Thoracic aorta (tissue), 2 donors: ENCODE measurements around the gene TCP11L2. TPM values are rescaled to one million over a fixed set of nuclear protein-coding genes. Genes with fewer than 3 reads are reported as not detected.

ENCODE experiments used
- ATAC-seq: fragments of 150-250 bp; one replicate; pipeline ENCODE4 v1.8.0; 2017; ENCODE audit warnings: low read depth; ENCODE audit not compliant: insufficient number of reproducible peaks, low FRiP score
- DNase-seq: peaks from one replicate; pipeline ENCODE4 v3.0.0-alpha.2; 2020; ENCODE audit warnings: low spot score
- H3K27ac ChIP-seq, 2 donors: fragments of 200-600 bp; sonication (generic); 1 replicate in 1 of 2; 2 replicates in 1 of 2; pipeline ENCODE4 v1.5.1; 2016; ENCODE audit warnings: mild to moderate bottlenecking in 2 of 2, moderate library complexity in 2 of 2
- H3K27me3 ChIP-seq: fragments of 200-600 bp; sonication (generic); replicated peaks from 2 replicates; pipeline ENCODE4 v1.6.0; 2016; ENCODE audit warnings: mild to moderate bottlenecking; ENCODE audit not compliant: insufficient read depth
- H3K36me3 ChIP-seq: fragments of 200-600 bp; sonication (generic); one replicate; pipeline ENCODE4 v1.5.1; 2016
- H3K4me1 ChIP-seq, 2 donors: fragments of 200-600 bp; sonication (generic); 1 replicate in 1 of 2; 2 replicates in 1 of 2; pipeline versions ENCODE4 v1.5.1 to v1.6.0; 2016; ENCODE audit warnings: low read depth in 2 of 2, mild to moderate bottlenecking in 1 of 2; ENCODE audit not compliant: control insufficient read depth in 1 of 2
- H3K4me3 ChIP-seq: fragments of 200-600 bp; sonication (generic); 2 replicates; pipeline ENCODE4 v1.5.1; 2016; ENCODE audit warnings: mild to moderate bottlenecking
- H3K9me3 ChIP-seq: fragments of 200-600 bp; sonication (generic); 2 replicates; pipeline ENCODE4 v1.5.1; 2016
- CTCF ChIP-seq: fragments of 200-600 bp; sonication (generic); IDR thresholded peaks from one replicate; pipeline ENCODE4 v1.5.1; 2019; ENCODE audit warnings: antibody characterized with exemption
- total RNA-seq, 2 donors: library from RNA; depleted of rRNA; stranded (reverse); fragments of >200 nt; gene quantifications; one replicate each; pipeline versions ENCODE4 v1.1.0 to v1.2.3, GENCODE V29; 2016

Gene TCP11L2
- total RNA-seq, 2 donors from 2014 or later: 23.1 to 23.2 TPM

- H3K9me3 ChIP-seq: no peaks in the 10 kb centered on the region
- peak overlapping the region; percentile 21 to 35 for H3K27ac ChIP-seq
- DNase-seq (peak; percentile 44), ATAC-seq (peak; percentile 70)
- peaks cover 6 to 23% of the 10 kb centered on the region in 2 donors for H3K4me1 ChIP-seq
- H3K27me3 ChIP-seq: no peaks in the 10 kb centered on the region
- H3K36me3 ChIP-seq: peaks cover 10% of the 10 kb centered on the region
- H3K4me3 ChIP-seq: peak overlapping the region; percentile 44
- no peak for TF ChIP-seq CTCF
These were observed 40.1 kb downstream of the TCP11L2 start for GRCh38 chr12:106342397-106343213.

GRCh38 chr12:106343214-106343528 lies 40.6 kb downstream of the TCP11L2 start:
- H3K36me3 ChIP-seq: peaks cover 10% of the 10 kb centered on the region
- no peak for ATAC-seq
- peak overlapping the region; percentile 12 to 35 for H3K27ac ChIP-seq
- peaks cover 6 to 23% of the 10 kb centered on the region in 2 donors for H3K4me1 ChIP-seq
- no peak for DNase-seq
- no peaks in the 10 kb centered on the region for H3K9me3 ChIP-seq
- H3K27me3 ChIP-seq: no peaks in the 10 kb centered on the region
- H3K4me3 ChIP-seq: peak overlapping the region; percentile 44
- no peak for TF ChIP-seq CTCF

- ATAC-seq (no peak), DNase-seq (no peak)
- TF ChIP-seq CTCF: no peak
- H3K9me3 ChIP-seq: no peaks in the 10 kb centered on the region
- H3K27me3 ChIP-seq: no peaks in the 10 kb centered on the region
- H3K4me1 ChIP-seq: peaks cover 6 to 23% of the 10 kb centered on the region in 2 donors
- H3K36me3 ChIP-seq: peaks cover 10% of the 10 kb centered on the region
- no peak overlapping the region for H3K4me3 ChIP-seq
- H3K27ac ChIP-seq: peak overlapping the region in 1 of 2 donors; percentile 6
These were observed 41.6 kb downstream of the TCP11L2 start for GRCh38 chr12:106344131-106344530.

GRCh38 chr12:106345746-106346145 lies 43.2 kb downstream of the TCP11L2 start:
- no peak for DNase-seq
- no peak for ATAC-seq

GRCh38 chr12:106348411-106348810 lies 45.9 kb downstream of the TCP11L2 start:
- H3K27me3 ChIP-seq: no peaks in the 10 kb centered on the region
- TF ChIP-seq CTCF: no peak
- H3K36me3 ChIP-seq: peaks cover 10% of the 10 kb centered on the region
- H3K4me3 ChIP-seq: no peak overlapping the region
- no peak for DNase-seq
- H3K27ac ChIP-seq: no peak overlapping the region
- ATAC-seq: no peak
- peaks cover 0 to 4% of the 10 kb centered on the region in 2 donors for H3K4me1 ChIP-seq
- no peaks in the 10 kb centered on the region for H3K9me3 ChIP-seq

More at GRCh38 chr12:106345746-106346145, 43.2 kb downstream of the TCP11L2 start:
- no peaks in the 10 kb centered on the region for H3K9me3 ChIP-seq
- H3K27ac ChIP-seq: no peak overlapping the region
- no peaks in the 10 kb centered on the region for H3K27me3 ChIP-seq
- peaks cover 6 to 23% of the 10 kb centered on the region in 2 donors for H3K4me1 ChIP-seq
- peaks cover 10% of the 10 kb centered on the region for H3K36me3 ChIP-seq
- no peak overlapping the region for H3K4me3 ChIP-seq
- TF ChIP-seq CTCF: no peak
